ENCODE measurements around the gene ATRAID. TPM values are rescaled to one million over a fixed set of nuclear protein-coding genes. Genes with fewer than 3 reads are reported as not detected.

Gene ATRAID
- total RNA-seq, 2 donors from 2014 or later, result 101 to 140 TPM

GRCh38 chr2:27249891-27250651, 38.2 kb downstream of the ATRAID start:
- Histone ChIP-seq H3K9me3 (ENCODE audit: control insufficient read depth, low read length) (no peaks in the 10 kb centered on the region), H3K9ac (ENCODE audit: extremely low read depth, low read length, poor library complexity, severe bottlenecking) (no peak overlapping the region), H3K4me1 (ENCODE audit: control insufficient read depth, insufficient read depth, low read length) (peaks cover 6% of the 10 kb centered on the region), H3K4me3 (ENCODE audit: low read length) (no peak overlapping the region), H3K27ac (ENCODE audit: low read depth, low read length) (no peak overlapping the region), H3K36me3 (ENCODE audit: control insufficient read depth, insufficient read depth, low read length) (peaks cover 2% of the 10 kb centered on the region), H3K27me3 (ENCODE audit: control insufficient read depth, insufficient read depth, low read length, poor library complexity, severe bottlenecking) (no peaks in the 10 kb centered on the region)
- Mint-ChIP-seq H3K36me3 (ENCODE audit: low read depth) (no peaks in the 10 kb centered on the region), H3K27ac (no peak overlapping the region), H3K4me3 (no peak overlapping the region), H3K27me3 (ENCODE audit: insufficient read depth) (peaks cover 20% of the 10 kb centered on the region), H3K4me1 (peaks cover 4% of the 10 kb centered on the region), H3K9me3 (no peaks in the 10 kb centered on the region)
- TF ChIP-seq, protein P1, sequence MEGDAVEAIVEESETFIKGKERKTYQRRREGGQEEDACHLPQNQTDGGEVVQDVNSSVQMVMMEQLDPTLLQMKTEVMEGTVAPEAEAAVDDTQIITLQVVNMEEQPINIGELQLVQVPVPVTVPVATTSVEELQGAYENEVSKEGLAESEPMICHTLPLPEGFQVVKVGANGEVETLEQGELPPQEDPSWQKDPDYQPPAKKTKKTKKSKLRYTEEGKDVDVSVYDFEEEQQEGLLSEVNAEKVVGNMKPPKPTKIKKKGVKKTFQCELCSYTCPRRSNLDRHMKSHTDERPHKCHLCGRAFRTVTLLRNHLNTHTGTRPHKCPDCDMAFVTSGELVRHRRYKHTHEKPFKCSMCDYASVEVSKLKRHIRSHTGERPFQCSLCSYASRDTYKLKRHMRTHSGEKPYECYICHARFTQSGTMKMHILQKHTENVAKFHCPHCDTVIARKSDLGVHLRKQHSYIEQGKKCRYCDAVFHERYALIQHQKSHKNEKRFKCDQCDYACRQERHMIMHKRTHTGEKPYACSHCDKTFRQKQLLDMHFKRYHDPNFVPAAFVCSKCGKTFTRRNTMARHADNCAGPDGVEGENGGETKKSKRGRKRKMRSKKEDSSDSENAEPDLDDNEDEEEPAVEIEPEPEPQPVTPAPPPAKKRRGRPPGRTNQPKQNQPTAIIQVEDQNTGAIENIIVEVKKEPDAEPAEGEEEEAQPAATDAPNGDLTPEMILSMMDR (conservative IDR thresholded peaks at IDR 0.05), result peak; percentile 98
- WGBS, 2 experiments (ENCODE audit: insufficient coverage in 1 of 2, insufficient read length in 1 of 2), result 22 to 31% methylated on average over 10 to 22 of the region's 22 CpGs
- peak; percentile 96 for DNase-seq

GRCh38 chr2:27250652-27251379, 39.0 kb downstream of the ATRAID start:
- no peak overlapping the region for H3K4me3 Mint-ChIP-seq
- peaks cover 25% of the 10 kb centered on the region for H3K27me3 Mint-ChIP-seq (ENCODE audit: insufficient read depth)
- WGBS, 2 experiments (ENCODE audit: insufficient coverage in 1 of 2, insufficient read length in 1 of 2), result 62 to 88% methylated on average over 6 to 12 of the region's 13 CpGs
- TF ChIP-seq, protein P1 (conservative IDR thresholded peaks at IDR 0.05), result no peak
- no peak overlapping the region for H3K4me3 ChIP-seq (ENCODE audit: low read length)
- no peak for DNase-seq
- no peaks in the 10 kb centered on the region for H3K36me3 ChIP-seq (ENCODE audit: control insufficient read depth, insufficient read depth, low read length)
- H3K9ac ChIP-seq (ENCODE audit: extremely low read depth, low read length, poor library complexity, severe bottlenecking), result no peak overlapping the region
- H3K4me1 ChIP-seq (ENCODE audit: control insufficient read depth, insufficient read depth, low read length), result peaks cover 6% of the 10 kb centered on the region
- no peaks in the 10 kb centered on the region for H3K9me3 Mint-ChIP-seq
- no peaks in the 10 kb centered on the region for H3K36me3 Mint-ChIP-seq (ENCODE audit: low read depth)
- no peaks in the 10 kb centered on the region for H3K27me3 ChIP-seq (ENCODE audit: control insufficient read depth, insufficient read depth, low read length, poor library complexity, severe bottlenecking)
- H3K4me1 Mint-ChIP-seq, result peaks cover 4% of the 10 kb centered on the region
- no peaks in the 10 kb centered on the region for H3K9me3 ChIP-seq (ENCODE audit: control insufficient read depth, low read length)
- H3K27ac ChIP-seq (ENCODE audit: low read depth, low read length), result no peak overlapping the region
- H3K27ac Mint-ChIP-seq, result no peak overlapping the region

GRCh38 chr2:27251766-27252165, 39.9 kb downstream of the ATRAID start:
- Histone ChIP-seq H3K9me3 (ENCODE audit: control insufficient read depth, low read length) (no peaks in the 10 kb centered on the region), H3K27ac (ENCODE audit: low read depth, low read length) (no peak overlapping the region), H3K4me3 (ENCODE audit: low read length) (no peak overlapping the region), H3K36me3 (ENCODE audit: control insufficient read depth, insufficient read depth, low read length) (no peaks in the 10 kb centered on the region), H3K9ac (ENCODE audit: extremely low read depth, low read length, poor library complexity, severe bottlenecking) (no peak overlapping the region), H3K4me1 (ENCODE audit: control insufficient read depth, insufficient read depth, low read length) (peaks cover 6% of the 10 kb centered on the region), H3K27me3 (ENCODE audit: control insufficient read depth, insufficient read depth, low read length, poor library complexity, severe bottlenecking) (peaks cover 9% of the 10 kb centered on the region)
- TF ChIP-seq, protein P1 (conservative IDR thresholded peaks at IDR 0.05), result no peak
- Mint-ChIP-seq H3K4me1 (peaks cover 4% of the 10 kb centered on the region), H3K4me3 (no peak overlapping the region), H3K36me3 (ENCODE audit: low read depth) (no peaks in the 10 kb centered on the region), H3K27me3 (ENCODE audit: insufficient read depth) (peaks cover 33% of the 10 kb centered on the region), H3K27ac (no peak overlapping the region), H3K9me3 (no peaks in the 10 kb centered on the region)
- no peak for DNase-seq
- 80 to 85% methylated on average over 9 to 13 of the region's 13 CpGs for WGBS, 2 experiments (ENCODE audit: insufficient coverage in 1 of 2, insufficient read length in 1 of 2)

All from endodermal cell (in vitro differentiated cells).